ENCODE measurements around the gene HK3. TPM values are rescaled to one million over a fixed set of nuclear protein-coding genes. Genes with fewer than 3 reads are reported as not detected.

Gene HK3, protein sequence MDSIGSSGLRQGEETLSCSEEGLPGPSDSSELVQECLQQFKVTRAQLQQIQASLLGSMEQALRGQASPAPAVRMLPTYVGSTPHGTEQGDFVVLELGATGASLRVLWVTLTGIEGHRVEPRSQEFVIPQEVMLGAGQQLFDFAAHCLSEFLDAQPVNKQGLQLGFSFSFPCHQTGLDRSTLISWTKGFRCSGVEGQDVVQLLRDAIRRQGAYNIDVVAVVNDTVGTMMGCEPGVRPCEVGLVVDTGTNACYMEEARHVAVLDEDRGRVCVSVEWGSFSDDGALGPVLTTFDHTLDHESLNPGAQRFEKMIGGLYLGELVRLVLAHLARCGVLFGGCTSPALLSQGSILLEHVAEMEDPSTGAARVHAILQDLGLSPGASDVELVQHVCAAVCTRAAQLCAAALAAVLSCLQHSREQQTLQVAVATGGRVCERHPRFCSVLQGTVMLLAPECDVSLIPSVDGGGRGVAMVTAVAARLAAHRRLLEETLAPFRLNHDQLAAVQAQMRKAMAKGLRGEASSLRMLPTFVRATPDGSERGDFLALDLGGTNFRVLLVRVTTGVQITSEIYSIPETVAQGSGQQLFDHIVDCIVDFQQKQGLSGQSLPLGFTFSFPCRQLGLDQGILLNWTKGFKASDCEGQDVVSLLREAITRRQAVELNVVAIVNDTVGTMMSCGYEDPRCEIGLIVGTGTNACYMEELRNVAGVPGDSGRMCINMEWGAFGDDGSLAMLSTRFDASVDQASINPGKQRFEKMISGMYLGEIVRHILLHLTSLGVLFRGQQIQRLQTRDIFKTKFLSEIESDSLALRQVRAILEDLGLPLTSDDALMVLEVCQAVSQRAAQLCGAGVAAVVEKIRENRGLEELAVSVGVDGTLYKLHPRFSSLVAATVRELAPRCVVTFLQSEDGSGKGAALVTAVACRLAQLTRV
- 1 to 10 TPM; 2.6 to 6.0 (median 4.7) TPM for total RNA-seq

DNA sequence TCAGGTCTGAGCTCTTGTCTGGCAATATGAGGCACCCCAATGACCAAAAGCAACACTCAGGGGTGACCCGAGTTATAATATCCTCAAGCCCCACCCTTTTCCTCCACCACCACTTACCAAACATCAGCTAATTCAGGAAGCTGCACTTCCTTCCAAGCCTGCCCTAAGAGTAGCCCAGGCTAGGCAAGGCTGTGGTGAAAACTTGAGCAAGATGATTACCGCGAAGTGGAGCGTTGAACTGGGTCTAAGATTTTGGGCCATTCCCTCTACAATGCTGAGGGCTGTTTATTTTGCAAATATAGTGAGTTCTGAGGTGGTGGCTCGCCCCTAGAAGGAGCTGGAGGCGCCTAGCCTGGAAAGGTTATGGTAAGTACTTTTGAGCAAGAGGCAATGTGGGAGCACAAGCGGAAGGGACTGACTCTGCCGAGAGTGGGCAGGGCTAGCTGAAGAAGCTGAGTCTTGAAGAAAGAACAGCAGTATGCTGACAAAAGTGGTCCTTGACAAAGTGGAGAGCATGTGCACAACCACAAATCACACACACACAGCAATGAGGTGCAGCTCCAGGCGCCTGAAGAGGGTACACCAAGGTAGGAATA is at the start of gene HK3:
HK3 (minus strand) TSS at position 51 of the 596 bp plus-strand sequence. CDS start 3,187 bp downstream, outside the sequence.
- no peaks in the 10 kb centered on the region for H3K27me3 ChIP-seq
- TF ChIP-seq, protein P1, sequence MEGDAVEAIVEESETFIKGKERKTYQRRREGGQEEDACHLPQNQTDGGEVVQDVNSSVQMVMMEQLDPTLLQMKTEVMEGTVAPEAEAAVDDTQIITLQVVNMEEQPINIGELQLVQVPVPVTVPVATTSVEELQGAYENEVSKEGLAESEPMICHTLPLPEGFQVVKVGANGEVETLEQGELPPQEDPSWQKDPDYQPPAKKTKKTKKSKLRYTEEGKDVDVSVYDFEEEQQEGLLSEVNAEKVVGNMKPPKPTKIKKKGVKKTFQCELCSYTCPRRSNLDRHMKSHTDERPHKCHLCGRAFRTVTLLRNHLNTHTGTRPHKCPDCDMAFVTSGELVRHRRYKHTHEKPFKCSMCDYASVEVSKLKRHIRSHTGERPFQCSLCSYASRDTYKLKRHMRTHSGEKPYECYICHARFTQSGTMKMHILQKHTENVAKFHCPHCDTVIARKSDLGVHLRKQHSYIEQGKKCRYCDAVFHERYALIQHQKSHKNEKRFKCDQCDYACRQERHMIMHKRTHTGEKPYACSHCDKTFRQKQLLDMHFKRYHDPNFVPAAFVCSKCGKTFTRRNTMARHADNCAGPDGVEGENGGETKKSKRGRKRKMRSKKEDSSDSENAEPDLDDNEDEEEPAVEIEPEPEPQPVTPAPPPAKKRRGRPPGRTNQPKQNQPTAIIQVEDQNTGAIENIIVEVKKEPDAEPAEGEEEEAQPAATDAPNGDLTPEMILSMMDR (IDR thresholded peaks at IDR 0.05) = no peak
- TF ChIP-seq EP300 (IDR thresholded peaks at IDR 0.05; ENCODE audit: low read depth) (no peak), POLR2A (IDR thresholded peaks at IDR 0.05) (no peak), POLR2AphosphoS5 (IDR thresholded peaks at IDR 0.05) (peak in 1 of 3 donors; percentile 22)
- peaks cover 0 to 9% (median 3%) of the 10 kb centered on the region in 4 donors for H3K36me3 ChIP-seq

DNA sequence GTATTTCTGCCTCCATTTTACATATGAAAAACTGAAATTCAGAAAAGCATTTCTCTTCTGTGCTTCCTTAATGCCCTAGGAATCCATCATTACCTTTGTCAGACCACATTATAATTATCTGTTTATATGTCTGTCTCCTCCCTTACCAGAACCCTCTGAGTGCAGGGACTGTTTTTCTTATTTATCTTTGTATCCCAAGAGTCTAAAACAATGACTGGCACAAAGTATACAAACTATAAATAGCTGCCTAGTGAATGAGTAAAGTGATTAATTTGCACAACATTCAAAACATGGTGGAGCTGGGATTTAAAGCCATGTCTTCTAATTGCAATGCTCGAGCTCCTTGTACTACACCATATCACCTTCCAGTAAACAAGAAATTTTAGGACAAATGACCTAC is 49.3 kb upstream of the HK3 start:
- DNase-seq = no peak
- in situ Hi-C loops (cut with MboI; ENCODE audit: low pct_ligation_motif_present in 1 of 4, low pct_unique_long_range_greater_than_20kb in 1 of 4, low sequenced_read_pairs in 3 of 4) (no loop called here), intact Hi-C loops (cut with DNase I; ENCODE audit: low total_unique reads) (no loop called here)
- 71% methylated on average over 1 of the region's 1 CpG for WGBS, 2 donors (ENCODE audit: low coverage in 1 of 2)
- no peak overlapping the region for H3K27ac ChIP-seq
- H3K9me3 ChIP-seq = no peaks in the 10 kb centered on the region
- H3K36me3 ChIP-seq = peaks cover 0 to 38% (median 15%) of the 10 kb centered on the region in 4 donors
- no peaks in the 10 kb centered on the region for H3K4me1 ChIP-seq
- H3K27me3 ChIP-seq = no peaks in the 10 kb centered on the region
- TF ChIP-seq EP300 (IDR thresholded peaks at IDR 0.05; ENCODE audit: low read depth) (no peak), POLR2A (IDR thresholded peaks at IDR 0.05) (no peak), POLR2AphosphoS5 (IDR thresholded peaks at IDR 0.05) (no peak)
- TF ChIP-seq, protein P1 (IDR thresholded peaks at IDR 0.05) = no peak
- no peak overlapping the region for H3K4me3 ChIP-seq

More for the DNA sequence above, at the start of gene HK3:
- DNase-seq = no peak
- Histone ChIP-seq H3K9me3 (no peaks in the 10 kb centered on the region), H3K4me3 (peak within 1 kb of the TSS in 1 of 4 donors; percentile 22), H3K4me1 (no peaks in the 10 kb centered on the region), H3K27ac (no peak within 1 kb of the TSS)
- intact Hi-C loops (cut with DNase I; ENCODE audit: low total_unique reads) = no loop called here
- in situ Hi-C loops (cut with MboI; ENCODE audit: low pct_ligation_motif_present in 1 of 4, low pct_unique_long_range_greater_than_20kb in 1 of 4, low sequenced_read_pairs in 3 of 4) = no loop called here
- WGBS, 2 donors (ENCODE audit: low coverage in 1 of 2) = 68 to 80% methylated on average over 4 to 8 of the region's 9 CpGs

DNA sequence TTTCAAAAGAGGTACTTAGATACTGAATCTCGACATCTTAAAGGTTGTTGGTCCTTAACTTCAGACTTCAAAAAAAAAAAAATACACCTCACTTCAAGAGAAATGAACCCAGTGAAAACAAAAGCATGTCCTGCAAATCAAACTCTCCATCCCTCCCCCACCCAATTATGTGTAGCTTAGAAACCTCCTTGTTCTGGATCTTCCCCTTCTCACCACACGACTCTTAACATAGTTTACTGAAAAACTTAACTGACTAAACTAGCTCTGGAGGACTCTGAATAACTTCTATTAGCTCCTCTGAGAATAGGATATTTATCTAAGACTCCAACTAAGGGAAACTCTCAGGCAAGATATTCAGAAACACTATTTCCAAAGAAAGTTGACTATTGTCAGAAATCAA is 48.7 kb upstream of the HK3 start:
- TF ChIP-seq EP300 (IDR thresholded peaks at IDR 0.05; ENCODE audit: low read depth) (no peak), POLR2A (IDR thresholded peaks at IDR 0.05) (no peak), POLR2AphosphoS5 (IDR thresholded peaks at IDR 0.05) (no peak)
- TF ChIP-seq, protein P1 (IDR thresholded peaks at IDR 0.05) = no peak
- no peaks in the 10 kb centered on the region for H3K9me3 ChIP-seq
- 79 to 88% methylated on average over 1 to 2 of the region's 2 CpGs for WGBS, 2 donors (ENCODE audit: low coverage in 1 of 2)

More for the DNA sequence above, 48.7 kb upstream of the HK3 start:
- DNase-seq = no peak
- no peak overlapping the region for H3K27ac ChIP-seq
- H3K27me3 ChIP-seq = no peaks in the 10 kb centered on the region
- intact Hi-C loops (cut with DNase I; ENCODE audit: low total_unique reads) (no loop called here), in situ Hi-C loops (cut with MboI; ENCODE audit: low pct_ligation_motif_present in 1 of 4, low pct_unique_long_range_greater_than_20kb in 1 of 4, low sequenced_read_pairs in 3 of 4) (no loop called here)
- H3K4me1 ChIP-seq = no peaks in the 10 kb centered on the region
- peaks cover 0 to 42% (median 13%) of the 10 kb centered on the region in 4 donors for H3K36me3 ChIP-seq
- no peak overlapping the region for H3K4me3 ChIP-seq

All from transverse colon (tissue), 4 donors.